KMS-11 (cell line): ENCODE measurements around the gene CACHD1.

Experiments used
- H2AFZ ChIP-seq: fragments of 200-600 bp; sonication (generic); 2 replicates; pipeline ENCODE4 v1.6.1; 2016; ENCODE audit warnings: antibody characterized with exemption, mixed run types, low read depth
- H3K27ac ChIP-seq: fragments of 200-600 bp; sonication (generic); 2 replicates; pipeline ENCODE4 v1.6.1; 2016; ENCODE audit warnings: mild to moderate bottlenecking, mixed run types
- H3K27me3 ChIP-seq: fragments of 200-600 bp; sonication (generic); 2 replicates; pipeline ENCODE4 v1.6.1; 2017; ENCODE audit warnings: mild to moderate bottlenecking, low read depth, mixed run types, moderate library complexity; ENCODE audit not compliant: insufficient read depth
- H3K36me3 ChIP-seq: fragments of 200-600 bp; sonication (generic); 2 replicates; pipeline ENCODE4 v1.6.1; 2017; ENCODE audit warnings: mild to moderate bottlenecking, mixed run types; ENCODE audit not compliant: insufficient read depth
- H3K4me1 ChIP-seq: fragments of 200-600 bp; sonication (generic); 2 replicates; pipeline ENCODE4 v1.6.1; 2016; ENCODE audit warnings: mild to moderate bottlenecking, low read depth, mixed run types; ENCODE audit not compliant: poor library complexity, severe bottlenecking
- H3K4me2 ChIP-seq: fragments of 200-600 bp; sonication (generic); 2 replicates; pipeline ENCODE4 v1.7.0; 2016; ENCODE audit warnings: mild to moderate bottlenecking, mixed run types
- H3K4me3 ChIP-seq: fragments of 200-600 bp; sonication (generic); IDR thresholded peaks from 2 replicates; pipeline ENCODE4 v1.6.1; 2017; ENCODE audit warnings: low read depth, low read length, mixed read lengths; ENCODE audit not compliant: insufficient read depth
- H3K79me2 ChIP-seq: fragments of 200-600 bp; sonication (generic); 2 replicates; pipeline ENCODE4 v1.6.1; 2016; ENCODE audit warnings: low read depth, mixed run types; ENCODE audit not compliant: insufficient read depth
- H3K9ac ChIP-seq: fragments of 200-600 bp; sonication (generic); 2 replicates; pipeline ENCODE4 v1.6.1; 2016; ENCODE audit warnings: mild to moderate bottlenecking, mixed run types
- H4K20me1 ChIP-seq: fragments of 200-600 bp; sonication (generic); 2 replicates; pipeline ENCODE4 v1.6.1; 2016; ENCODE audit warnings: mild to moderate bottlenecking, mixed run types; ENCODE audit not compliant: insufficient read depth
- CTCF ChIP-seq: fragments of 200-600 bp; sonication (generic); conservative IDR thresholded peaks from 2 replicates; pipeline ENCODE4 v1.6.1; 2017; ENCODE audit warnings: low read depth, mild to moderate bottlenecking, antibody characterized with exemption, low read length, moderate library complexity, mixed read lengths

The CACHD1 gene

DNA sequence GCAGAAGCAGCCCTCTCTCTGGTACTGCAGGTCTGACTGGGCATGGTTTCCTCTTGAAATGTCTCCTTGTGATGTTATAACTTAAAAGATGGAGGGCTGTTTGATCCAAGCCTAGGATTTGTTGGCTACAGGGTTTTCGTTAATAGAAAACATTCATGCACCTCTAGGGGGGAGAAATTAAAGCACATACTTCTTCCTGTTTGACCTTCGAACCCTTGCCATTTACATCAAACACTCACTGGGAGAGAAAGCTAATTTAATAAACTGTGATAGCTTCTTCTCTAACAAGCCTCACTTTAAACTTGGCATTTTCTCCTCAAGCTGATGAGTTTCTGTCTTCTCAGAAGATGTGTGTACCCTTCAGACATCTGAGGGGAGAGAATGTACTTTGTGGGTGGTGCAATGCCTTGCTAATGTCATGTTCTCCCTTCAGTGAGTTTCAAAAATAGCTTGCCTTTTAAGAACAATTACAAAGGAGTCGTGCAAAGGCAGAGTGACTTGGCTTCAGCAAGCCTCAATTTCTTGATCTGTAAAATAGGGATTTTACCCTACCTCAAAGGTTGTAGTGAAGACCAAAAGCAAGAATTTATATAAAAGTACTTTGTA lies 20.4 kb downstream of the CACHD1 start:
- Histone ChIP-seq H3K36me3 (no peaks in the 10 kb centered on the region), H3K27me3 (no peaks in the 10 kb centered on the region), H3K9ac (no peak overlapping the region), H4K20me1 (no peaks in the 10 kb centered on the region), H3K4me2 (no peak overlapping the region), H3K4me1 (peaks cover 10% of the 10 kb centered on the region), H3K79me2 (no peaks in the 10 kb centered on the region), H2AFZ (no peak overlapping the region), H3K4me3 (no peak overlapping the region), H3K27ac (no peak overlapping the region)
- no peak for TF ChIP-seq CTCF

DNA sequence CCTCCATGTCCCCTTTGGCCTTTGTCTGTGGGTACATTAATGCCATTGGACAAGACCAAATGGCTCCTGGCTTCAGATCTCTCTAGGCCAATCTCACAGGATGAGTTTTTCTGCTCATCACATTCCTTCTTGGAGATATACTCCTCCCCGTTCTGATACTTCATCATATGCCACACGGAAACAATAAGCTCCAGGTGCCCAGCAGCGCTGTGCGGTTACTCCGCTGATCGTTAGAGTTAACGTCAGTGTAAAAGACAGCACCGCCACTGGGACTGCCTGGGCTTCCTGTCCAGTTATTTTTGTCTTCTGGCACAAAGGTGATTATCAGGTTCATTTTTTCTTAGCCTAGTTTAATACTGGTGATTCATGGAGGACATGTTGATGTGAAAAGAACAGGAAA lies 22.5 kb downstream of the CACHD1 start:
- Histone ChIP-seq H2AFZ (no peak overlapping the region), H3K9ac (no peak overlapping the region), H3K27ac (no peak overlapping the region), H3K4me3 (no peak overlapping the region), H3K36me3 (no peaks in the 10 kb centered on the region), H3K27me3 (no peaks in the 10 kb centered on the region), H3K4me1 (peaks cover 10% of the 10 kb centered on the region), H3K4me2 (no peak overlapping the region), H4K20me1 (no peaks in the 10 kb centered on the region), H3K79me2 (no peaks in the 10 kb centered on the region)
- TF ChIP-seq CTCF = no peak

DNA sequence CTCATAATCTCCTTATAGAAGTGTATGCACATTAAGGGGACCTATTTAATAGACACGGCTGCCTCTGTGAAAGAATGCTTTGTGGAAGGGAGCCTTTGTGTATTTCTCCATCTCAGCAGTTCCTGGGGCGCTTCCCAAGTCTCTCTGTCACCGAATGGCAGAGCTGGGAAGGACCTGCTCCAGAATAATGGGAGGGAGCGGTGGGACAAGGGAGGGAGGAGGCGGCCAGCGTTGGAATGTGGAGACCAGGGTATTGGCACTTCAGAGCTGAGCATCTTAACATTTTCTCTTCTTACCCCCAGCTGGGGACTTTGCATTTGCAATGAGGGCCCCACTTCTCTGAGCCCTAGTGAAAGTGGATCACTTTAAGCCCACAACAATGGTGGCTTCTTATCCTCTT lies 23.9 kb downstream of the CACHD1 start:
- no peaks in the 10 kb centered on the region for H3K79me2 ChIP-seq
- H3K4me2 ChIP-seq = no peak overlapping the region
- no peak overlapping the region for H2AFZ ChIP-seq
- H3K4me1 ChIP-seq = peaks cover 10% of the 10 kb centered on the region
- no peak overlapping the region for H3K27ac ChIP-seq
- no peaks in the 10 kb centered on the region for H3K36me3 ChIP-seq
- no peak overlapping the region for H3K4me3 ChIP-seq
- H3K27me3 ChIP-seq = no peaks in the 10 kb centered on the region
- TF ChIP-seq CTCF = no peak
- no peaks in the 10 kb centered on the region for H4K20me1 ChIP-seq
- H3K9ac ChIP-seq = no peak overlapping the region

GRCh38 chr1:64494659-64495058 lies 24.7 kb downstream of the CACHD1 start:
- Histone ChIP-seq H3K9ac (no peak overlapping the region), H3K27ac (no peak overlapping the region), H3K79me2 (no peaks in the 10 kb centered on the region), H3K4me3 (no peak overlapping the region), H3K4me2 (no peak overlapping the region), H3K27me3 (no peaks in the 10 kb centered on the region), H4K20me1 (no peaks in the 10 kb centered on the region), H2AFZ (no peak overlapping the region), H3K4me1 (peaks cover 10% of the 10 kb centered on the region), H3K36me3 (no peaks in the 10 kb centered on the region)
- TF ChIP-seq CTCF = no peak
